K562 (cell line): Measurements from ENCODE around the gene HBG1. TPM values are rescaled to one million over a fixed set of nuclear protein-coding genes. Genes with fewer than 3 reads are reported as not detected.

Experiments
- CBFA2T2 ChIP-seq: fragments of 450-650 bp; conservative IDR thresholded peaks from 2 replicates; pipeline ENCODE4 v1.6.1; 2017; ENCODE audit warnings: mild to moderate bottlenecking
- HDAC3 ChIP-seq: fragments of 450-650 bp; IDR thresholded peaks from 2 replicates; pipeline ENCODE4 v1.6.1; 2018; ENCODE audit warnings: borderline replicate concordance, mild to moderate bottlenecking, moderate library complexity; ENCODE audit not compliant: partially characterized antibody
- HMG20A ChIP-seq: fragments of 450-650 bp; formaldehyde crosslinking; conservative IDR thresholded peaks from 2 replicates; pipeline ENCODE4 v1.4.0; 2020; ENCODE audit warnings: mild to moderate bottlenecking, mixed read lengths
- KLF6 ChIP-seq: fragments of 250-450 bp; sonication (Bioruptor Pico); IDR thresholded peaks from 2 replicates; pipeline ENCODE4 v1.4.0; 2020; ENCODE audit warnings: mild to moderate bottlenecking, moderate library complexity, borderline replicate concordance
- MAFF ChIP-seq: IDR thresholded peaks from 2 replicates; pipeline ENCODE4 v1.6.1; 2012; ENCODE audit warnings: low read length, improper control_type of control experiment
- MIER1 ChIP-seq: fragments of 450-650 bp; IDR thresholded peaks from 2 replicates; pipeline ENCODE4 v1.6.1; 2016; ENCODE audit warnings: antibody characterized with exemption, mild to moderate bottlenecking, low read depth
- NCOA1 ChIP-seq: fragments of 450-650 bp; IDR thresholded peaks from 2 replicates; pipeline ENCODE4 v1.6.1; 2016; ENCODE audit warnings: low read depth
- NONO ChIP-seq, 2 experiments: fragments of 200-400 bp in 1 of 2; fragments of 450-650 bp in 1 of 2; formaldehyde crosslinking in 1 of 2; IDR thresholded peaks; 2 replicates each; pipeline ENCODE4 v1.6.1; 2017; ENCODE audit warnings: low read depth in 2 of 2, mild to moderate bottlenecking in 2 of 2, moderate library complexity in 2 of 2, low read length in 1 of 2
- POLR2A ChIP-seq: fragments of 450-650 bp; conservative IDR thresholded peaks from 2 replicates; pipeline ENCODE4 v1.6.1; 2016
- SMARCA5 ChIP-seq: fragments of 450-650 bp; IDR thresholded peaks from 2 replicates; pipeline ENCODE4 v1.6.1; 2016
- SMARCC2 ChIP-seq: fragments of 450-650 bp; IDR thresholded peaks from 2 replicates; pipeline ENCODE4 v1.6.1; 2017; ENCODE audit warnings: antibody characterized with exemption, moderate library complexity, mild to moderate bottlenecking, low read depth
- SRSF9 ChIP-seq: fragments of 200-400 bp; formaldehyde crosslinking; IDR thresholded peaks from 2 replicates; pipeline ENCODE4 v1.6.1; 2017; ENCODE audit warnings: low read depth, low read length, borderline replicate concordance
- TBP ChIP-seq: optimal IDR thresholded peaks from 2 replicates; pipeline ENCODE3; 2011; ENCODE audit warnings: low read depth, low read length, improper control_type of control experiment
- TEAD4 ChIP-seq, 2 experiments: sonication (generic) in 1 of 2; formaldehyde crosslinking in 1 of 2; IDR thresholded peaks; 2 replicates each; pipeline versions ENCODE4 v1.6.1 to v1.8.0; 2012 to 2022; ENCODE audit warnings: borderline replicate concordance in 1 of 2, inconsistent platforms in 1 of 2, low read length in 1 of 2, mild to moderate bottlenecking in 1 of 2, missing genetic modification reagents in 1 of 2
- TRIM28 ChIP-seq: fragments of 450-650 bp; IDR thresholded peaks from 2 replicates; pipeline ENCODE4 v1.6.1; 2017
- U2AF1 ChIP-seq: fragments of 200-400 bp; formaldehyde crosslinking; optimal IDR thresholded peaks from 2 replicates; pipeline ENCODE3; 2017; ENCODE audit warnings: mild to moderate bottlenecking, low read depth, low read length, moderate library complexity
- polyA plus RNA-seq, 8 experiments: library from polyadenylated mRNA; depleted of rRNA in 4 of 8; stranded (reverse) in 5 of 8; unstranded in 3 of 8; fragments of >200 nt; fragmentation: Nextera tagmentation in 2 of 8; fragmentation: Illumina TruSeq in 1 of 8; extraction: Ambion mirVana in 2 of 8; extraction: Trizol in 1 of 8; gene quantifications; 2 replicates each; pipeline versions ENCODE4 v1.2.1 to v1.2.3, GENCODE V29; 2011 to 2014; ENCODE audit warnings: inconsistent platforms in 1 of 8, missing spikeins in 1 of 8
- total RNA-seq, 7 experiments: library from RNA; depleted of rRNA in 6 of 7; stranded (reverse); fragments of >200 nt in 6 of 7; fragmentation: Illumina TruSeq in 2 of 7; extraction: Trizol in 2 of 7; gene quantifications; 2 replicates each; pipeline versions ENCODE4 v1.2.1 to v1.2.3, GENCODE V29; 2011 to 2021; ENCODE audit warnings: low replicate concordance in 1 of 7
- TF ChIP-seq, protein P1 (sequence below): fragments of 250-450 bp; sonication (Bioruptor Pico); IDR thresholded peaks from 2 replicates; pipeline ENCODE4 v1.4.0; 2020
- TF ChIP-seq, protein P2 (sequence below): IDR thresholded peaks from 2 replicates; pipeline ENCODE4 v1.6.1; 2011; ENCODE audit warnings: borderline replicate concordance, low read depth, mild to moderate bottlenecking, moderate library complexity, low read length; ENCODE audit not compliant: insufficient read depth, poor library complexity, severe bottlenecking
- TF ChIP-seq, protein P3 (sequence below): sonication (generic); formaldehyde crosslinking; IDR thresholded peaks from 2 replicates; pipeline ENCODE4 v1.9.0; 2022; ENCODE audit warnings: mild to moderate bottlenecking, missing genetic modification reagents
- TF ChIP-seq, protein P4 (sequence below): fragments of 250-450 bp; sonication (Bioruptor Pico); IDR thresholded peaks from 2 replicates; pipeline ENCODE4 v1.5.0; 2020; ENCODE audit warnings: mild to moderate bottlenecking, borderline replicate concordance

The HBG1 gene
- total and polyA plus RNA-seq, 9 of the 15 experiments (the other 6 are each of a cell fraction or from before 2014, with no cell fraction given), result 1,066 to 16,338 (median 4,898) TPM

DNA sequence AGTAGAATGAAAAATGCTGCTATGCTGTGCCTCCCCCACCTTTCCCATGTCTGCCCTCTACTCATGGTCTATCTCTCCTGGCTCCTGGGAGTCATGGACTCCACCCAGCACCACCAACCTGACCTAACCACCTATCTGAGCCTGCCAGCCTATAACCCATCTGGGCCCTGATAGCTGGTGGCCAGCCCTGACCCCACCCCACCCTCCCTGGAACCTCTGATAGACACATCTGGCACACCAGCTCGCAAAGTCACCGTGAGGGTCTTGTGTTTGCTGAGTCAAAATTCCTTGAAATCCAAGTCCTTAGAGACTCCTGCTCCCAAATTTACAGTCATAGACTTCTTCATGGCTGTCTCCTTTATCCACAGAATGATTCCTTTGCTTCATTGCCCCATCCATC is 35.0 kb upstream of the HBG1 start (continued):
- TF ChIP-seq, protein P1, sequence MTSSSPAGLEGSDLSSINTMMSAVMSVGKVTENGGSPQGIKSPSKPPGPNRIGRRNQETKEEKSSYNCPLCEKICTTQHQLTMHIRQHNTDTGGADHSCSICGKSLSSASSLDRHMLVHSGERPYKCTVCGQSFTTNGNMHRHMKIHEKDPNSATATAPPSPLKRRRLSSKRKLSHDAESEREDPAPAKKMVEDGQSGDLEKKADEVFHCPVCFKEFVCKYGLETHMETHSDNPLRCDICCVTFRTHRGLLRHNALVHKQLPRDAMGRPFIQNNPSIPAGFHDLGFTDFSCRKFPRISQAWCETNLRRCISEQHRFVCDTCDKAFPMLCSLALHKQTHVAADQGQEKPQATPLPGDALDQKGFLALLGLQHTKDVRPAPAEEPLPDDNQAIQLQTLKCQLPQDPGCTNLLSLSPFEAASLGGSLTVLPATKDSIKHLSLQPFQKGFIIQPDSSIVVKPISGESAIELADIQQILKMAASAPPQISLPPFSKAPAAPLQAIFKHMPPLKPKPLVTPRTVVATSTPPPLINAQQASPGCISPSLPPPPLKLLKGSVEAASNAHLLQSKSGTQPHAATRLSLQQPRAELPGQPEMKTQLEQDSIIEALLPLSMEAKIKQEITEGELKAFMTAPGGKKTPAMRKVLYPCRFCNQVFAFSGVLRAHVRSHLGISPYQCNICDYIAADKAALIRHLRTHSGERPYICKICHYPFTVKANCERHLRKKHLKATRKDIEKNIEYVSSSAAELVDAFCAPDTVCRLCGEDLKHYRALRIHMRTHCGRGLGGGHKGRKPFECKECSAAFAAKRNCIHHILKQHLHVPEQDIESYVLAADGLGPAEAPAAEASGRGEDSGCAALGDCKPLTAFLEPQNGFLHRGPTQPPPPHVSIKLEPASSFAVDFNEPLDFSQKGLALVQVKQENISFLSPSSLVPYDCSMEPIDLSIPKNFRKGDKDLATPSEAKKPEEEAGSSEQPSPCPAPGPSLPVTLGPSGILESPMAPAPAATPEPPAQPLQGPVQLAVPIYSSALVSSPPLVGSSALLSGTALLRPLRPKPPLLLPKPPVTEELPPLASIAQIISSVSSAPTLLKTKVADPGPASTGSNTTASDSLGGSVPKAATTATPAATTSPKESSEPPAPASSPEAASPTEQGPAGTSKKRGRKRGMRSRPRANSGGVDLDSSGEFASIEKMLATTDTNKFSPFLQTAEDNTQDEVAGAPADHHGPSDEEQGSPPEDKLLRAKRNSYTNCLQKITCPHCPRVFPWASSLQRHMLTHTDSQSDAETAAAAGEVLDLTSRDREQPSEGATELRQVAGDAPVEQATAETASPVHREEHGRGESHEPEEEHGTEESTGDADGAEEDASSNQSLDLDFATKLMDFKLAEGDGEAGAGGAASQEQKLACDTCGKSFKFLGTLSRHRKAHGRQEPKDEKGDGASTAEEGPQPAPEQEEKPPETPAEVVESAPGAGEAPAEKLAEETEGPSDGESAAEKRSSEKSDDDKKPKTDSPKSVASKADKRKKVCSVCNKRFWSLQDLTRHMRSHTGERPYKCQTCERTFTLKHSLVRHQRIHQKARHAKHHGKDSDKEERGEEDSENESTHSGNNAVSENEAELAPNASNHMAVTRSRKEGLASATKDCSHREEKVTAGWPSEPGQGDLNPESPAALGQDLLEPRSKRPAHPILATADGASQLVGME (CRISPR knock-in tag), result no peak
- TF ChIP-seq KLF6 (no peak), SRSF9 (no peak), TBP (no peak), HMG20A (CRISPR knock-in tag) (no peak), NONO (IDR thresholded peaks at IDR 0.05; ENCODE audit: low read depth in 2 of 2, low read length in 1 of 2) (no peak), TRIM28 (no peak), SMARCA5 (no peak), U2AF1 (no peak), HDAC3 (peak; percentile 52), TEAD4 (IDR thresholded peaks at IDR 0.05; ENCODE audit: low read length) (peak; percentile 93), TEAD4 (CRISPR knock-in tag; IDR thresholded peaks at IDR 0.05; ENCODE audit: borderline replicate concordance) (no peak), CBFA2T2 (peak; percentile 96), MIER1 (no peak), MAFF (peak; percentile 49; the same call in 1 of the 2 replicates), NCOA1 (peak; percentile 63; the same call in 1 of the 2 replicates), SMARCC2 (no peak), POLR2A (no peak)
- TF ChIP-seq, protein P2, sequence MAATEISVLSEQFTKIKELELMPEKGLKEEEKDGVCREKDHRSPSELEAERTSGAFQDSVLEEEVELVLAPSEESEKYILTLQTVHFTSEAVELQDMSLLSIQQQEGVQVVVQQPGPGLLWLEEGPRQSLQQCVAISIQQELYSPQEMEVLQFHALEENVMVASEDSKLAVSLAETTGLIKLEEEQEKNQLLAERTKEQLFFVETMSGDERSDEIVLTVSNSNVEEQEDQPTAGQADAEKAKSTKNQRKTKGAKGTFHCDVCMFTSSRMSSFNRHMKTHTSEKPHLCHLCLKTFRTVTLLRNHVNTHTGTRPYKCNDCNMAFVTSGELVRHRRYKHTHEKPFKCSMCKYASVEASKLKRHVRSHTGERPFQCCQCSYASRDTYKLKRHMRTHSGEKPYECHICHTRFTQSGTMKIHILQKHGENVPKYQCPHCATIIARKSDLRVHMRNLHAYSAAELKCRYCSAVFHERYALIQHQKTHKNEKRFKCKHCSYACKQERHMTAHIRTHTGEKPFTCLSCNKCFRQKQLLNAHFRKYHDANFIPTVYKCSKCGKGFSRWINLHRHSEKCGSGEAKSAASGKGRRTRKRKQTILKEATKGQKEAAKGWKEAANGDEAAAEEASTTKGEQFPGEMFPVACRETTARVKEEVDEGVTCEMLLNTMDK, result no peak
- TF ChIP-seq, protein P3, sequence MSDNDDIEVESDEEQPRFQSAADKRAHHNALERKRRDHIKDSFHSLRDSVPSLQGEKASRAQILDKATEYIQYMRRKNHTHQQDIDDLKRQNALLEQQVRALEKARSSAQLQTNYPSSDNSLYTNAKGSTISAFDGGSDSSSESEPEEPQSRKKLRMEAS (CRISPR knock-in tag), result 0 out of 2 replicates have a peak, but pooled peaks have one; percentile 20
- TF ChIP-seq, protein P4, sequence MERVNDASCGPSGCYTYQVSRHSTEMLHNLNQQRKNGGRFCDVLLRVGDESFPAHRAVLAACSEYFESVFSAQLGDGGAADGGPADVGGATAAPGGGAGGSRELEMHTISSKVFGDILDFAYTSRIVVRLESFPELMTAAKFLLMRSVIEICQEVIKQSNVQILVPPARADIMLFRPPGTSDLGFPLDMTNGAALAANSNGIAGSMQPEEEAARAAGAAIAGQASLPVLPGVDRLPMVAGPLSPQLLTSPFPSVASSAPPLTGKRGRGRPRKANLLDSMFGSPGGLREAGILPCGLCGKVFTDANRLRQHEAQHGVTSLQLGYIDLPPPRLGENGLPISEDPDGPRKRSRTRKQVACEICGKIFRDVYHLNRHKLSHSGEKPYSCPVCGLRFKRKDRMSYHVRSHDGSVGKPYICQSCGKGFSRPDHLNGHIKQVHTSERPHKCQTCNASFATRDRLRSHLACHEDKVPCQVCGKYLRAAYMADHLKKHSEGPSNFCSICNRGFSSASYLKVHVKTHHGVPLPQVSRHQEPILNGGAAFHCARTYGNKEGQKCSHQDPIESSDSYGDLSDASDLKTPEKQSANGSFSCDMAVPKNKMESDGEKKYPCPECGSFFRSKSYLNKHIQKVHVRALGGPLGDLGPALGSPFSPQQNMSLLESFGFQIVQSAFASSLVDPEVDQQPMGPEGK, result no peak
